ENCODE measurements around the gene RXRA. TPM values are rescaled to one million over a fixed set of nuclear protein-coding genes. Genes with fewer than 3 reads are reported as not detected.
A peak's percentile ranks its signal among the peaks of the same experiment; 100 is the strongest.

Gene RXRA
- total RNA-seq, 4 donors from 2014 or later = 53.5 to 61.5 (median 56.5) TPM

DNA sequence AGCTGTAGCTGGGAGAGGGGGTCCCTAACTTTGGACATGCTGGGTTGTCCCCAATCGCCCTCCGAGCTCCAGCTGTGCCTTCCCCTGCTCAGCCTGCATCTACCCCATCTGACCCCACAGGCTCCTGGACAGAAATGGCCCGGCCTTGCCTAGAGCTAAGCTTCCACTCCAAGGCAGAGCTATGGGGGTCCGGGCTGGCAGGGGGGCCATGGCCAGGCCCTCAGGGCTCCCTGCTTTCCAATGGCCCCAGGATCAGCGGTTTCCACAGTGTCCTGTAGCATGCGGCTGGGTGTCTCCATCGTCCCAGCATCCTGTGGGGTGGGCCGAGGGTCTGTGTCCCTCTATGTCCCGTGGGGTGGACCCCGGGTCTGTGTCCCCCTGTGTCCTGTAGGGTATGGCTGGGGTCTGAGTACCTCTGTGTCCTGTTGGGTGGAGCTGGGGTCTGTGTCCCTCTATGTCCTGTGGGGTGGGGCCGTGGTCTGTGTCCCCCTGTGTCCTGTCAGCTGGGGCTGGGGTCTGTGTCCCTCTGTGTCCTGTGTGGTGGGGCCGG lies 130.6 kb downstream of the RXRA start:
- 57 to 59% methylated on average over 5 to 6 of the region's 12 CpGs for WGBS, 2 donors
- Histone ChIP-seq H3K27me3 (no peaks in the 10 kb centered on the region), H3K36me3 (no peaks in the 10 kb centered on the region), H3K4me3 (peak overlapping the region in 3 of 4 donors; percentile 20 to 50 (median 39)), H3K27ac (peak overlapping the region; percentile 81 to 96 (median 92)), H3K9me3 (peaks cover 0 to 12% (median 0%) of the 10 kb centered on the region in 4 donors), H3K4me1 (peaks cover 3 to 57% (median 26%) of the 10 kb centered on the region in 4 donors)
- DNase-seq (ENCODE audit: low spot score in 2 of 2) = no peak
- TF ChIP-seq POLR2A (IDR thresholded peaks at IDR 0.05) (no peak), EP300 (IDR thresholded peaks at IDR 0.05) (no peak)
- TF ChIP-seq, protein P1, sequence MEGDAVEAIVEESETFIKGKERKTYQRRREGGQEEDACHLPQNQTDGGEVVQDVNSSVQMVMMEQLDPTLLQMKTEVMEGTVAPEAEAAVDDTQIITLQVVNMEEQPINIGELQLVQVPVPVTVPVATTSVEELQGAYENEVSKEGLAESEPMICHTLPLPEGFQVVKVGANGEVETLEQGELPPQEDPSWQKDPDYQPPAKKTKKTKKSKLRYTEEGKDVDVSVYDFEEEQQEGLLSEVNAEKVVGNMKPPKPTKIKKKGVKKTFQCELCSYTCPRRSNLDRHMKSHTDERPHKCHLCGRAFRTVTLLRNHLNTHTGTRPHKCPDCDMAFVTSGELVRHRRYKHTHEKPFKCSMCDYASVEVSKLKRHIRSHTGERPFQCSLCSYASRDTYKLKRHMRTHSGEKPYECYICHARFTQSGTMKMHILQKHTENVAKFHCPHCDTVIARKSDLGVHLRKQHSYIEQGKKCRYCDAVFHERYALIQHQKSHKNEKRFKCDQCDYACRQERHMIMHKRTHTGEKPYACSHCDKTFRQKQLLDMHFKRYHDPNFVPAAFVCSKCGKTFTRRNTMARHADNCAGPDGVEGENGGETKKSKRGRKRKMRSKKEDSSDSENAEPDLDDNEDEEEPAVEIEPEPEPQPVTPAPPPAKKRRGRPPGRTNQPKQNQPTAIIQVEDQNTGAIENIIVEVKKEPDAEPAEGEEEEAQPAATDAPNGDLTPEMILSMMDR (IDR thresholded peaks at IDR 0.05) = no peak

DNA sequence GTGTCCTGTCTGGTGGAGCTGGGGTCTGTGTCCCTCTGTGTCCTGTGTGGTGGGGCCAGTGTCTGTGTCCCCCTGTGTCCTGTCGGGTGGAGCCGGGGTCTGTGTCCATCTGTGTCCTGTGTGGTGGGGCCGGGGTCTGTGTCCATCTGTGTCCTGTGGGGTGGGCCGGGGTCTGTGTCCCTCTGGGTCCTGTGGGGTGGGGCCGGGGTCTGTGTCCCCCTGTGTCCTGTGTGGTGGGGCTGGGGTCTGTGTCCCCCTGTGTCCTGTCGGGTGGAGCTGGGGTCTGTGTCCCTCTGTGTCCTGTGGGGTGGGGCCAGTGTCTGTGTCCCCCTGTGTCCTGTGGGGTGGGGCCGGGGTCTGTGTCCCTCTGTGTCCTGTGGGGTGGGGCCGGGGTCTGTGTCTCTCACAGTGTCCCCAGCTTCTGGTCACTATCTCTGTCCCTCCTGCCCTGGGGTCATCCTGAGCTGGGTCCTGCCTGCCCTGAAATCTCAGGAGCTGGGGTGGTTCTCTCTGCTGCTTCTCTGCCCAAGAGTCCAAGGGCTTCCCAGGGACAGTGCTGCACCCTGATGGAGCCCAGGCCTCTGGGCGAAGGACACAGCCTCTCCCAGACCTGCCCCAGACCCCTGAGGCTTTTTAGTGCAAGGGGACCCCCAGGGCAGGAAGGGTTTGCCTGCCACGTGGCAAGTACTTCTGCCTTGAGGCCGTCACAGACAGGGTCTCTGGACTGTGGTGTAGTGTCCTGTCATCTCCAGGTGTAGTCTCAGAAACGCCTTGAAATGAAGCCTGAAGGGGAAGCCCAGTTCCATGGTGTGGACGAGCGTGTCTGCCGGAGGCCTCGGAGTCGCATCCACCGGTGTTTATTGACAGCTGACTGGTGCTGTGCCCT lies 131.3 kb downstream of the RXRA start:
- Histone ChIP-seq H3K4me3 (no peak overlapping the region), H3K27me3 (no peaks in the 10 kb centered on the region), H3K27ac (peak overlapping the region; percentile 81 to 96 (median 92)), H3K9me3 (peaks cover 0 to 13% (median 0%) of the 10 kb centered on the region in 4 donors), H3K36me3 (no peaks in the 10 kb centered on the region), H3K4me1 (peaks cover 3 to 57% (median 26%) of the 10 kb centered on the region in 4 donors)
- WGBS, 2 donors = 78 to 86% methylated on average over 8 to 12 of the region's 18 CpGs
- TF ChIP-seq, protein P1 (IDR thresholded peaks at IDR 0.05) = no peak
- TF ChIP-seq EP300 (IDR thresholded peaks at IDR 0.05) (no peak), POLR2A (IDR thresholded peaks at IDR 0.05) (no peak)
- DNase-seq (ENCODE audit: low spot score in 2 of 2) = no peak

DNA sequence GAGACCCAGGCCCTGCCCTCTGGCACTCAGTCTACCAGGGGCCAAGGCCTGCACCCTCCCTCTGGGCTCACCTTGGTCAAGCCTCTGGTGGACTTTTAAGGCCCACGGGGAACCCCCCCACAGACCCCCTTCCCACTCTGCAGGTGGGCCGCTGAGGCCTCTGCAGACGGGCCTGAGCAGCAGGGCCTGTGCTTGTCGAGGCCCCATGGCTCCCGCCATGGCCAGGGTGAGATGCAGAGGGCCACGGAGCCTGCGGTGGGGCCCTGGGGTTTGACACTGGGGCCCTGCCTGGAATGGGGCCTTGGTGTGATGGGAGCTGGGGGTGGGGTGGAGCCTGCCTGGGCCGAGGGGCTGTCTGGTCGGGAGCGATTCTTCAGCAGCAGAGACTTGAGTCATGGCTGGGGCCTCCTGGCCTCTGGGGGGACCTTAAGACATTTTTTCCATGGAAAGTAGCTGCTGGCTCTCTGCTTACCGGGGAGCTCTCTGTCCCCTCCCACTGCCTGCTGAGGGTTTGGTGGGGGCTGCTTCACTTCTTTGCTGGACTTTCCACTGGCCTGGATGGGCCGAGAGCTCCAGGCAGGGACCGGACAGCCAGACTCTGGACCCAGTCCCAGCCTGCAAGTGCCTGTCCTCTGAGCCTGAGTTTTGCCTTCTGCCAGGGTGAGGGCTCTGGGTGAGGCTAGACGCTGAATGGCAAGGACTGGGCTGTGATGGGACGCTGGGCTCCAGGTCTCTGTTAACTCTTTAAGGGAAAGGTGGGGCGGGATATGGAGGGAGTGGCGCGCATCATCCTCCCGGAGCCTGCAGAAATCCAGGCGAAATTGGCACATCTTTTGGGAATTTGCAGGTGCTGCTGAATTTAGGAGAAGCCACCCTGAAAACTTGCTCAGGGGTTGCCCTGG lies 132.2 kb downstream of the RXRA start:
- TF ChIP-seq POLR2A (IDR thresholded peaks at IDR 0.05) (no peak), EP300 (IDR thresholded peaks at IDR 0.05) (no peak)
- TF ChIP-seq, protein P1 (IDR thresholded peaks at IDR 0.05) = no peak
- DNase-seq (ENCODE audit: low spot score in 2 of 2) = no peak
- no peaks in the 10 kb centered on the region for H3K27me3 ChIP-seq
- no peaks in the 10 kb centered on the region for H3K36me3 ChIP-seq
- H3K27ac ChIP-seq = peak overlapping the region in 3 of 4 donors; percentile 81 to 96 (median 94)
- H3K4me3 ChIP-seq = no peak overlapping the region
- peaks cover 3 to 57% (median 26%) of the 10 kb centered on the region in 4 donors for H3K4me1 ChIP-seq
- 52 to 54% methylated on average over 12 to 14 of the region's 20 CpGs for WGBS, 2 donors
- peaks cover 0 to 13% (median 0%) of the 10 kb centered on the region in 4 donors for H3K9me3 ChIP-seq

DNA sequence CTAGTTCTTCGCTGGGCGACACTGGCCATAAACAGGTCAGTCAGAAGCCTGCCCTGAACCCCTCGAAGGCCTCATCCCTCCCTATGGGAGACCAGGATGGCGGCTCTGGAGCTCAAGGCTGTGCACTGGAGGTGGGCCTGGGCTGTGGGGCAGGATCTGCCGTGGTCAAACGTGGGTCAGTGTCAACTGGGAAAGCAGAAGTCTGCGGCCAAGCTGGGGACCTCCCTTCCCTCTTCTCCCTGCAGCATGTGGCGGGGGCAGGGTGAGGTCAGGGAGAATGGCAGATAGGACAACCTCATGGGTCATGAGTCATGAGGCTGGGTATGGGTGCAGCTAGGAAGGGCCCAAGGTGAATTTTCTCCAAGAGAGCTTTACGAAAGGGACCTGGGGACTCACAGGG lies 132.9 kb downstream of the RXRA start:
- TF ChIP-seq, protein P1 (IDR thresholded peaks at IDR 0.05) = no peak
- peak in 1 of 2 donors; percentile 20 for TF ChIP-seq EP300 (IDR thresholded peaks at IDR 0.05)
- TF ChIP-seq POLR2A (IDR thresholded peaks at IDR 0.05) = no peak
- Histone ChIP-seq H3K9me3 (peaks cover 0 to 13% (median 0%) of the 10 kb centered on the region in 4 donors), H3K36me3 (no peaks in the 10 kb centered on the region), H3K27ac (peak overlapping the region in 1 of 4 donors; percentile 94), H3K27me3 (no peaks in the 10 kb centered on the region), H3K4me1 (peaks cover 3 to 56% (median 26%) of the 10 kb centered on the region in 4 donors), H3K4me3 (no peak overlapping the region)
- no peak for DNase-seq (ENCODE audit: low spot score in 2 of 2)
- WGBS, 2 donors = 90 to 92% methylated on average over 5 to 8 of the region's 9 CpGs

Measured in tibial nerve (tissue), 4 donors.